Endothelial cell of umbilical vein (primary cell): ENCODE data around the gene GIGYF2. TPM values are rescaled to one million over a fixed set of nuclear protein-coding genes. Genes with fewer than 3 reads are reported as not detected.

ENCODE experiments used
- BruUV-seq: library from RNA; stranded (reverse); fragments of 400-500 nt; replicated peaks from 2 replicates; lab custom pipeline; 2021; lab: Mats Ljungman, UMichigan
- CTCF ChIA-PET: fragments of 300-600, 350-600 bp; sonication (Branson Sonifier 250); formaldehyde crosslinking; loops from one replicate; lab custom pipeline; 2021; ENCODE audit warnings: antibody characterized with exemption, inconsistent platforms; lab: Charles Lee
- POLR2A ChIA-PET: fragments of 300-600, 350-600 bp; sonication (Branson Sonifier 250); formaldehyde crosslinking; loops from one replicate; lab custom pipeline; 2021; ENCODE audit warnings: antibody characterized with exemption, inconsistent platforms; lab: Charles Lee
- DNase-seq: peaks from one replicate; pipeline ENCODE4 v3.0.0-alpha.2; 2011; ENCODE audit warnings: low read depth, low spot score
- FAIRE-seq: peaks from 2 replicates; lab custom pipeline; 2011; peaks lifted over from hg19 to GRCh38; lab: Jason Lieb, UNC
- H2AFZ ChIP-seq: 2 replicates; pipeline ENCODE4 v1.6.0; 2012; ENCODE audit warnings: low read depth, low read length, control low read depth, inconsistent platforms
- H3K27ac ChIP-seq: 2 replicates; pipeline ENCODE4 v1.5.1; 2011; ENCODE audit warnings: low read depth, mild to moderate bottlenecking, control low read depth, low read length, moderate library complexity; ENCODE audit not compliant: insufficient read depth
- H3K27me3 ChIP-seq, 2 experiments: 2 replicates each; pipeline versions ENCODE4 v1.6.0 to v1.6.1; 2011; ENCODE audit warnings: low read length in 2 of 2, mixed read lengths in 1 of 2; ENCODE audit not compliant: control insufficient read depth in 2 of 2, insufficient read depth in 2 of 2
- H3K36me3 ChIP-seq, 2 experiments: 2 replicates in 1 of 2; 3 replicates in 1 of 2; pipeline ENCODE4 v1.5.1; 2011; ENCODE audit warnings: low read length in 2 of 2, mild to moderate bottlenecking in 1 of 2, moderate library complexity in 1 of 2; ENCODE audit not compliant: control insufficient read depth in 2 of 2, insufficient read depth in 2 of 2; ENCODE audit errors: extremely low read depth in 1 of 2
- H3K4me1 ChIP-seq: 3 replicates; pipeline ENCODE4 v1.5.1; 2011; ENCODE audit warnings: mild to moderate bottlenecking, low read length; ENCODE audit not compliant: control insufficient read depth, insufficient read depth; ENCODE audit errors: extremely low read depth
- H3K4me2 ChIP-seq: 2 replicates; pipeline ENCODE4 v1.6.1; 2011; ENCODE audit warnings: low read length, control low read depth, mixed read lengths; ENCODE audit not compliant: insufficient read depth
- H3K4me3 ChIP-seq, 3 experiments: fragments of 200-600 bp in 1 of 3; sonication (generic), shearing (Covaris generic) in 1 of 3; replicated peaks in 1 of 3; 2 replicates each; pipeline ENCODE4 v1.5.1; 2011 to 2016; ENCODE audit warnings: control low read depth in 3 of 3, low read length in 3 of 3, mild to moderate bottlenecking in 2 of 3, inconsistent platforms in 1 of 3, low read depth in 1 of 3, moderate library complexity in 1 of 3; ENCODE audit not compliant: insufficient read depth in 1 of 3
- H3K79me2 ChIP-seq: 2 replicates; pipeline ENCODE4 v1.6.0; 2012; ENCODE audit warnings: low read length, inconsistent platforms; ENCODE audit not compliant: control insufficient read depth, insufficient read depth
- H3K9ac ChIP-seq: replicated peaks from 2 replicates; pipeline ENCODE3; 2011; ENCODE audit warnings: low read length, control low read depth; ENCODE audit not compliant: insufficient read depth; ENCODE audit errors: extremely low read depth
- H3K9me1 ChIP-seq: replicated peaks from 3 replicates; pipeline ENCODE4 v1.6.0; 2011; ENCODE audit warnings: mild to moderate bottlenecking, low read length; ENCODE audit not compliant: control insufficient read depth, insufficient read depth; ENCODE audit errors: extremely low read depth
- H3K9me3 ChIP-seq: replicated peaks from 2 replicates; pipeline ENCODE4 v1.5.1; 2012; ENCODE audit warnings: low read length, inconsistent platforms; ENCODE audit not compliant: control insufficient read depth, insufficient read depth
- H4K20me1 ChIP-seq: replicated peaks from 2 replicates; pipeline ENCODE3; 2011; ENCODE audit warnings: mild to moderate bottlenecking, low read length; ENCODE audit not compliant: control insufficient read depth, insufficient read depth; ENCODE audit errors: extremely low read depth
- CTCF ChIP-seq, 2 donors: IDR thresholded peaks; 1 replicate in 1 of 2; 2 replicates in 1 of 2; pipeline ENCODE4 v1.5.1; 2011; ENCODE audit warnings: low read length in 2 of 2, mild to moderate bottlenecking in 2 of 2, moderate library complexity in 2 of 2, control low read depth in 1 of 2, inconsistent platforms in 1 of 2, low read depth in 1 of 2; ENCODE audit not compliant: insufficient read depth in 1 of 2; ENCODE audit errors: extremely low read depth in 1 of 2
- EZH2 ChIP-seq: IDR thresholded peaks from 2 replicates; pipeline ENCODE4 v1.6.1; 2012; ENCODE audit warnings: borderline replicate concordance, low read depth, mild to moderate bottlenecking, moderate library complexity, low read length, inconsistent platforms; ENCODE audit not compliant: severe bottlenecking
- FOS ChIP-seq: IDR thresholded peaks from 2 replicates; pipeline ENCODE4 v1.6.1; 2011; ENCODE audit warnings: mild to moderate bottlenecking, low read length, moderate library complexity, borderline replicate concordance; ENCODE audit not compliant: insufficient read depth
- GATA2 ChIP-seq: IDR thresholded peaks from 2 replicates; pipeline ENCODE4 v1.7.0; 2011; ENCODE audit warnings: low read depth, mild to moderate bottlenecking, moderate library complexity, mixed read lengths, low read length; ENCODE audit not compliant: insufficient read length, insufficient read depth
- JUN ChIP-seq: IDR thresholded peaks from 2 replicates; pipeline ENCODE4 v1.6.1; 2011; ENCODE audit warnings: borderline replicate concordance, low read depth; ENCODE audit not compliant: insufficient read length, insufficient read depth
- MAX ChIP-seq: IDR thresholded peaks from 2 replicates; pipeline ENCODE4 v1.6.1; 2011; ENCODE audit not compliant: insufficient read depth, insufficient read length
- MYC ChIP-seq: IDR thresholded peaks from one replicate; pipeline ENCODE4 v1.6.1; 2011; ENCODE audit warnings: mild to moderate bottlenecking, low read depth, low read length
- POLR2A ChIP-seq: IDR thresholded peaks from 2 replicates; pipeline ENCODE4 v1.6.1; 2012; ENCODE audit warnings: low read depth, mild to moderate bottlenecking, control low read depth, low read length
- POLR2AphosphoS5 ChIP-seq: IDR thresholded peaks from 2 replicates; pipeline ENCODE4 v1.6.1; 2012; ENCODE audit warnings: low read depth, mild to moderate bottlenecking, control low read depth, low read length, moderate library complexity; ENCODE audit not compliant: insufficient read depth
- dilution Hi-C: fragments of 300-500 bp; cut with MboI; formaldehyde crosslinking; loops from one replicate; pipeline ENCODE4 v1.15.0; 2019; ENCODE audit warnings: low sequenced_read_pairs; ENCODE audit not compliant: extremely low pct_ligation_motif_present
- intact Hi-C: fragments of 100-400 bp; cut with micrococcal nuclease; formaldehyde crosslinking; loops from one replicate; pipeline ENCODE4 v1.10.0; 2022
- polyA plus RNA-seq, 4 experiments: library from polyadenylated mRNA; depleted of rRNA in 3 of 4; stranded (reverse) in 3 of 4; unstranded in 1 of 4; fragments of >200 nt; gene quantifications; 2 replicates each; pipeline versions ENCODE4 v1.2.1 to v1.2.3, GENCODE V29; 2011 to 2012; ENCODE audit warnings: missing spikeins in 1 of 4
- total RNA-seq: library from RNA; stranded (reverse); gene quantifications from 2 replicates; pipeline ENCODE4 v1.2.3, GENCODE V29; 2021

The GIGYF2 gene
- total and polyA plus RNA-seq, 2 donors (not counting 3 experiments of a cell fraction or from before 2014, with no cell fraction given), result 22.9 to 56.4 TPM

GRCh38 chr2:232773815-232774214 lies 76.7 kb downstream of the GIGYF2 start:
- BruUV-seq, result no TSS peak
- H3K4me2 ChIP-seq, result no peak overlapping the region
- no peaks in the 10 kb centered on the region for H3K9me3 ChIP-seq
- peaks cover 5 to 6% of the 10 kb centered on the region in 2 experiments for H3K36me3 ChIP-seq
- TF ChIP-seq FOS (no peak), MYC (no peak), POLR2A (no peak), JUN (no peak), CTCF (IDR thresholded peaks at IDR 0.05; ENCODE audit: extremely low read depth in 1 of 2, insufficient read depth in 1 of 2, low read depth in 1 of 2, low read length in 2 of 2) (no peak), MAX (no peak), POLR2AphosphoS5 (no peak), GATA2 (no peak), EZH2 (no peak)
- no peak overlapping the region for H3K9ac ChIP-seq
- H2AFZ ChIP-seq, result no peak overlapping the region
- H4K20me1 ChIP-seq, result no peaks in the 10 kb centered on the region
- ChIA-PET CTCF (interaction anchor here (0.9 kb wide), 1 partner anchor 68 kb away, joined by 3 read pairs; no protein-coding TSS in a partner anchor), POLR2A (no interaction called here)
- H3K79me2 ChIP-seq, result no peaks in the 10 kb centered on the region
- H3K27me3 ChIP-seq, result no peaks in the 10 kb centered on the region
- DNase-seq, result no peak
- intact Hi-C loops (no loop called here), dilution Hi-C loops (no loop called here)
- H3K4me3 ChIP-seq, result no peak overlapping the region
- no peak for FAIRE-seq
- no peaks in the 10 kb centered on the region for H3K4me1 ChIP-seq
- no peaks in the 10 kb centered on the region for H3K9me1 ChIP-seq
- H3K27ac ChIP-seq, result no peak overlapping the region
